ENCODE measurements around the gene CD3E.
A peak's percentile ranks its signal among the peaks of the same experiment; 100 is the strongest.

Gene CD3E

GRCh38 chr11:118304568-118305248 lies at the start of gene CD3E:
TSS of gene CD3E (plus strand) at chr11:118304730. CDS start at chr11:118304953, 223 bp downstream.
- peak; percentile 62 for DNase-seq

- DNase-seq, result no peak
These were observed 46.1 kb upstream of the CD3E start for GRCh38 chr11:118258410-118258809.

GRCh38 chr11:118259138-118259537 lies 45.4 kb upstream of the CD3E start:
- no peak for DNase-seq

- DNase-seq, result no peak
These were observed 44.2 kb upstream of the CD3E start for GRCh38 chr11:118260353-118260752.

- no peak for DNase-seq
These were observed 41.4 kb upstream of the CD3E start for GRCh38 chr11:118263112-118263511.

GRCh38 chr11:118263695-118264568 lies 40.6 kb upstream of the CD3E start, which contains the start of gene MPZL2:
TSS of gene MPZL2 (minus strand) at chr11:118264297. CDS start at chr11:118264153, 144 bp downstream.
- DNase-seq, result no peak

GRCh38 chr11:118264569-118265465 lies 39.7 kb upstream of the CD3E start:
- no peak for DNase-seq

GRCh38 chr11:118265954-118266353 lies 38.6 kb upstream of the CD3E start:
- DNase-seq, result no peak

GRCh38 chr11:118267486-118267885 lies 37.0 kb upstream of the CD3E start:
- no peak for DNase-seq

- no peak for DNase-seq
These were observed 32.5 kb upstream of the CD3E start for GRCh38 chr11:118272001-118272400.

GRCh38 chr11:118274186-118274585 lies 30.3 kb upstream of the CD3E start:
- no peak for DNase-seq

- no peak for DNase-seq
These were observed 29.4 kb upstream of the CD3E start for GRCh38 chr11:118275176-118275575.

- no peak for DNase-seq
These were observed 28.1 kb upstream of the CD3E start for GRCh38 chr11:118276422-118276821.

GRCh38 chr11:118277312-118277711 lies 27.2 kb upstream of the CD3E start:
- DNase-seq, result no peak

- DNase-seq, result no peak
These were observed 23.2 kb upstream of the CD3E start for GRCh38 chr11:118281284-118281683.

GRCh38 chr11:118282606-118283005 lies 21.9 kb upstream of the CD3E start:
- no peak for DNase-seq

- no peak for DNase-seq
These were observed 21.4 kb upstream of the CD3E start for GRCh38 chr11:118283037-118283636.

- no peak for DNase-seq
These were observed 20.7 kb upstream of the CD3E start for GRCh38 chr11:118283756-118284350.

GRCh38 chr11:118286545-118286944 lies 18.0 kb upstream of the CD3E start:
- DNase-seq, result no peak

GRCh38 chr11:118287006-118287405 lies 17.5 kb upstream of the CD3E start:
- no peak for DNase-seq

GRCh38 chr11:118289401-118289800 lies 15.1 kb upstream of the CD3E start:
- no peak for DNase-seq

- DNase-seq, result no peak
These were observed 13.6 kb upstream of the CD3E start for GRCh38 chr11:118290923-118291322.
